Cardiac fibroblast (primary cell): ENCODE measurements around the gene ATG16L1.

ENCODE experiments used
- DNase-seq, 2 donors: peaks; one replicate each; pipeline versions ENCODE4 v3.0.0 to v3.0.0-alpha.2; 2010; ENCODE audit warnings: low read depth in 2 of 2
- H3K4me3 ChIP-seq, 2 donors: replicated peaks in 1 of 2; 1 replicate in 1 of 2; 2 replicates in 1 of 2; pipeline ENCODE4 v1.5.1; 2011; ENCODE audit warnings: low read depth in 2 of 2, low read length in 2 of 2, mild to moderate bottlenecking in 2 of 2, moderate library complexity in 1 of 2
- TF ChIP-seq, protein P1 (sequence below): IDR thresholded peaks from one replicate; pipeline ENCODE4 v1.5.1; 2011; ENCODE audit warnings: low read depth, mild to moderate bottlenecking, low read length, inconsistent platforms

Gene ATG16L1

GRCh38 chr2:233300401-233300800 is 48.9 kb downstream of the ATG16L1 start:
- H3K4me3 ChIP-seq: no peak overlapping the region
- DNase-seq: no peak
- TF ChIP-seq, protein P1, sequence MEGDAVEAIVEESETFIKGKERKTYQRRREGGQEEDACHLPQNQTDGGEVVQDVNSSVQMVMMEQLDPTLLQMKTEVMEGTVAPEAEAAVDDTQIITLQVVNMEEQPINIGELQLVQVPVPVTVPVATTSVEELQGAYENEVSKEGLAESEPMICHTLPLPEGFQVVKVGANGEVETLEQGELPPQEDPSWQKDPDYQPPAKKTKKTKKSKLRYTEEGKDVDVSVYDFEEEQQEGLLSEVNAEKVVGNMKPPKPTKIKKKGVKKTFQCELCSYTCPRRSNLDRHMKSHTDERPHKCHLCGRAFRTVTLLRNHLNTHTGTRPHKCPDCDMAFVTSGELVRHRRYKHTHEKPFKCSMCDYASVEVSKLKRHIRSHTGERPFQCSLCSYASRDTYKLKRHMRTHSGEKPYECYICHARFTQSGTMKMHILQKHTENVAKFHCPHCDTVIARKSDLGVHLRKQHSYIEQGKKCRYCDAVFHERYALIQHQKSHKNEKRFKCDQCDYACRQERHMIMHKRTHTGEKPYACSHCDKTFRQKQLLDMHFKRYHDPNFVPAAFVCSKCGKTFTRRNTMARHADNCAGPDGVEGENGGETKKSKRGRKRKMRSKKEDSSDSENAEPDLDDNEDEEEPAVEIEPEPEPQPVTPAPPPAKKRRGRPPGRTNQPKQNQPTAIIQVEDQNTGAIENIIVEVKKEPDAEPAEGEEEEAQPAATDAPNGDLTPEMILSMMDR: no peak

DNA sequence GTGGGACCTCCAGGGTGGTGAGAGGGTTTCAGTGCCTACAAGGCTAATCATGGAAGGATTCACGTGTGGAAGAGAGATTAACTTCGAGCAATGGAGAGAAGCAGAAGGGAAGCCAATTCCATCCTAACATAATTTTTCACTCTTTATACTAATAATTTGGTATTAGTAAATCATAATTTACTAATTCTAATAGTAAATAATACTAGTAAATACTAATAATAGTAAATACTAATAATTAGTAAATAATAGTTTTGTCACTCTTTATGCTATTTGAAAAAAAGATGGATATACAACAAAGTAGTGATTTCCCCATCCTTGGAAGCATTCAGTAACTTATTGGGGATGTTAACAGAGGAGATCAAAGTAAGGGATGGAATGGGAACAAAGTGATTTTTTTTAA is 49.8 kb downstream of the ATG16L1 start:
- H3K4me3 ChIP-seq: no peak overlapping the region

GRCh38 chr2:233301811-233302210 is 50.3 kb downstream of the ATG16L1 start:
- no peak for DNase-seq
- no peak overlapping the region for H3K4me3 ChIP-seq
- TF ChIP-seq, protein P1: no peak

More for the DNA sequence above, 49.8 kb downstream of the ATG16L1 start:
- no peak for DNase-seq
- TF ChIP-seq, protein P1: no peak

- DNase-seq: no peak
- TF ChIP-seq, protein P1: no peak
- H3K4me3 ChIP-seq: no peak overlapping the region
These were observed 51.8 kb downstream of the ATG16L1 start for GRCh38 chr2:233303252-233303651.

DNA sequence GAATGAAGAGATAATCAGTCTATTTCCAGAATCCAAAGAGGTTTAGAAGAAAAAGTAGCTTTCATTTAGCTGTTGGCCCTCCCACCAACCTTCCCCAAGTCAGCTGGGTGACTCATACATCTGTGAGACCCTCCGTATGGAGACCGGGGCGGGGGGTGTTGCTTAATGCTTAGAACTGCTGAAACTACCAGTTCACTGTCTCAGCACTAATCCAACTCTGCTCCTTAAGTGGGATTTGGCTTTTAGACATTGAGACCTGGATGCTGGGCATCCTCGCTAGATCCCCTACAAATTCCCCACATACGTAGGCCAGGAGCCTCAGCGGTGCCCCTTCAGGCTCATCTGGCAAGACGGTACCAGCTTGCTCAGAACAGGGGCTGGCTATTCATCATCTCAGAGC is 56.1 kb downstream of the ATG16L1 start, which contains the start of gene SAG:
TSS of gene SAG (plus strand) at position 252 of the 400 bp plus-strand sequence. CDS start 1,374 bp downstream, outside the sequence.
- TF ChIP-seq, protein P1: no peak
- DNase-seq: no peak
- H3K4me3 ChIP-seq: no peak within 1 kb of the TSS

- no peak overlapping the region for H3K4me3 ChIP-seq
- TF ChIP-seq, protein P1: no peak
- no peak for DNase-seq
These were observed 59.9 kb downstream of the ATG16L1 start for GRCh38 chr2:233311241-233311926.
